Uterus (tissue), 4 donors: ENCODE results near the gene CDKN1B. TPM values are rescaled to one million over a fixed set of nuclear protein-coding genes. Genes with fewer than 3 reads are reported as not detected.

ENCODE experiments used
- DNase-seq, 2 donors: peaks; one replicate each; pipeline ENCODE4 v3.0.0-alpha.2; 2019 to 2020
- H3K27ac ChIP-seq, 2 donors: fragments of 200-600 bp; sonication (generic); 1 replicate in 1 of 2; 2 replicates in 1 of 2; pipeline ENCODE4 v1.5.1; 2016 to 2018
- H3K27me3 ChIP-seq, 2 donors: fragments of 200-600 bp; sonication (generic); one replicate each; pipeline ENCODE4 v1.5.1; 2018 to 2019; ENCODE audit warnings: control low read depth in 1 of 2
- H3K36me3 ChIP-seq, 2 donors: fragments of 200-600 bp; sonication (generic); one replicate each; pipeline ENCODE4 v1.5.1; 2019; ENCODE audit warnings: control low read depth in 1 of 2
- H3K4me1 ChIP-seq, 2 donors: fragments of 200-600 bp; sonication (generic); one replicate each; pipeline ENCODE4 v1.5.1; 2018 to 2019; ENCODE audit warnings: control low read depth in 1 of 2
- H3K4me3 ChIP-seq, 2 donors: fragments of 200-600 bp; sonication (generic); 1 replicate in 1 of 2; 2 replicates in 1 of 2; pipeline ENCODE4 v1.5.1; 2018 to 2019; ENCODE audit warnings: mild to moderate bottlenecking in 1 of 2
- H3K9me3 ChIP-seq, 2 donors: fragments of 200-600 bp; sonication (generic); one replicate each; pipeline ENCODE4 v1.5.1; 2019; ENCODE audit warnings: control low read depth in 1 of 2
- POLR2A ChIP-seq, 2 donors: fragments of 450-650 bp; IDR thresholded peaks; one replicate each; pipeline ENCODE4 v1.6.1; 2016; ENCODE audit warnings: antibody characterized with exemption in 2 of 2, mild to moderate bottlenecking in 1 of 2, moderate library complexity in 1 of 2
- intact Hi-C: fragments of 100-400 bp; cut with DNase I; formaldehyde crosslinking; loops from one replicate; pipeline ENCODE4 v1.15.1; 2023; ENCODE audit warnings: low total_unique reads
- total RNA-seq, 4 donors: library from RNA; depleted of rRNA in 3 of 4; stranded (reverse); fragments of >200 nt in 3 of 4; gene quantifications; one replicate each; pipeline versions ENCODE4 v1.1.0 to v1.2.4, GENCODE V29; 2014 to 2023
- TF ChIP-seq, protein P1 (sequence below), 4 experiments: fragments of 200-600 bp in 2 of 4; fragments of 450-650 bp in 2 of 4; sonication (generic) in 2 of 4; IDR thresholded peaks; one replicate each; pipeline ENCODE4 v1.5.1; 2016 to 2019; ENCODE audit warnings: antibody characterized with exemption in 4 of 4, mild to moderate bottlenecking in 2 of 4, moderate library complexity in 1 of 4
- donor health status: DM: yes; HTN: yes; CAD: no.

CDKN1B gene
- total RNA-seq, 4 donors from 2014 or later = 40.7 to 104 (median 86.0) TPM

DNA sequence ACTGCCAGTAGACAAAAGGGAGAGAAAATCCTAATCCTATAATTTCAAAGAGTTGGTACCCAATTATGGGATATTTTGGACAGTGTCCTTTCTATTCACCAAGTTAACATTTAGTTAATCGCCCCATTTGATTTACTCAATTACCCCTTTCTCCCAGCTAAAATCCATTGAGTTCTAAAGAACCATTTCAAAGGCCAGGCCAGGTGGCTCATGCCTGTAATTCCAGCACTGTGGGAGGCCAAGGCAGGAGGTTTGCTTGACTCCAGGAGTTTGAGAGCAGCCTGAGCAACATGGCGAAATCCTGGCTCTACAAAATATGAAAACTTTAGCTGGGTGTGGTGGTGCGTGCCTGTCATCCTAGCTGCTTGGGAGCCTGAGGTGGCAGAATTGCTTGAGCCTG is 15.7 kb upstream of the CDKN1B start:
- Histone ChIP-seq H3K27me3 (no peaks in the 10 kb centered on the region), H3K36me3 (no peaks in the 10 kb centered on the region), H3K4me1 (no peaks in the 10 kb centered on the region), H3K27ac (no peak overlapping the region), H3K9me3 (no peaks in the 10 kb centered on the region), H3K4me3 (no peak overlapping the region)
- DNase-seq = no peak
- intact Hi-C loops = loop anchor here (5.0 kb wide), 1 partner anchor 324 kb away; no protein-coding TSS in a partner anchor
- TF ChIP-seq, protein P1, sequence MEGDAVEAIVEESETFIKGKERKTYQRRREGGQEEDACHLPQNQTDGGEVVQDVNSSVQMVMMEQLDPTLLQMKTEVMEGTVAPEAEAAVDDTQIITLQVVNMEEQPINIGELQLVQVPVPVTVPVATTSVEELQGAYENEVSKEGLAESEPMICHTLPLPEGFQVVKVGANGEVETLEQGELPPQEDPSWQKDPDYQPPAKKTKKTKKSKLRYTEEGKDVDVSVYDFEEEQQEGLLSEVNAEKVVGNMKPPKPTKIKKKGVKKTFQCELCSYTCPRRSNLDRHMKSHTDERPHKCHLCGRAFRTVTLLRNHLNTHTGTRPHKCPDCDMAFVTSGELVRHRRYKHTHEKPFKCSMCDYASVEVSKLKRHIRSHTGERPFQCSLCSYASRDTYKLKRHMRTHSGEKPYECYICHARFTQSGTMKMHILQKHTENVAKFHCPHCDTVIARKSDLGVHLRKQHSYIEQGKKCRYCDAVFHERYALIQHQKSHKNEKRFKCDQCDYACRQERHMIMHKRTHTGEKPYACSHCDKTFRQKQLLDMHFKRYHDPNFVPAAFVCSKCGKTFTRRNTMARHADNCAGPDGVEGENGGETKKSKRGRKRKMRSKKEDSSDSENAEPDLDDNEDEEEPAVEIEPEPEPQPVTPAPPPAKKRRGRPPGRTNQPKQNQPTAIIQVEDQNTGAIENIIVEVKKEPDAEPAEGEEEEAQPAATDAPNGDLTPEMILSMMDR (IDR thresholded peaks at IDR 0.05) = no peak
- TF ChIP-seq POLR2A (IDR thresholded peaks at IDR 0.05) = no peak

DNA sequence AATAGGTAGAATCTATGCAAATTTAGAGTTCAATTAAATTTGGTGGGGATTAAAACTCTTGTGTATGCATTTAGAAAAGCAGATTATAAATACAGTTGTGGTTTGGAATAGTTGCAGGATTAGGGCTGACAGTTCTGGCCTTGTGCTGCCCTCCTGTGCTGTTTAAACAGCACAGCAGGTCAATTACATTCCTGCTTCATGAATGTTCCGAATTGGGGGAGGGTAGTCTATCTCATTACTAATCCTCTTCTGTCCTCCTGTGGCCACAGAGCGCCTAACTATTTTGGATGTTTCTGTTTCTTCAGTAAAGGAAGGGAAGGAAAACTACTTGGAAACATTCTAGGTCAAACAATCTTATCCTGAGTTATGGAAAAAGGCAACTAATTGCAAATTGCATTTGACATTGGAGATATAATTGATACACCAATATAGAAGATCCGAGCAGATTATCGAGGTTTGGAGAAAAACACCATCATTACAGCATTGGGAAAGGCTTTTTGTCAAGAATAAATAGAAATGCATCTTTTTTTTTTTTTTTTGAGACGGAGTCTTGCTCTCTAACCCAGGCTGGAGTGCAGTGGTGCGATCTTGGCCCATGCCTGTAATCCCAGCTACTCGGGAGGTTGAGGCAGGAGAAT is 12.5 kb upstream of the CDKN1B start:
- Histone ChIP-seq H3K36me3 (no peaks in the 10 kb centered on the region), H3K9me3 (no peaks in the 10 kb centered on the region), H3K27ac (peak overlapping the region; percentile 28 to 46), H3K4me1 (no peaks in the 10 kb centered on the region), H3K27me3 (no peaks in the 10 kb centered on the region), H3K4me3 (no peak overlapping the region)
- DNase-seq = peak; percentile 56 to 81
- TF ChIP-seq POLR2A (IDR thresholded peaks at IDR 0.05) = no peak
- TF ChIP-seq, protein P1 (IDR thresholded peaks at IDR 0.05) = peak; percentile 92 to 99 (median 98)
- intact Hi-C loops = loop anchor here (5.0 kb wide), 1 partner anchor 327 kb away; no protein-coding TSS in a partner anchor

DNA sequence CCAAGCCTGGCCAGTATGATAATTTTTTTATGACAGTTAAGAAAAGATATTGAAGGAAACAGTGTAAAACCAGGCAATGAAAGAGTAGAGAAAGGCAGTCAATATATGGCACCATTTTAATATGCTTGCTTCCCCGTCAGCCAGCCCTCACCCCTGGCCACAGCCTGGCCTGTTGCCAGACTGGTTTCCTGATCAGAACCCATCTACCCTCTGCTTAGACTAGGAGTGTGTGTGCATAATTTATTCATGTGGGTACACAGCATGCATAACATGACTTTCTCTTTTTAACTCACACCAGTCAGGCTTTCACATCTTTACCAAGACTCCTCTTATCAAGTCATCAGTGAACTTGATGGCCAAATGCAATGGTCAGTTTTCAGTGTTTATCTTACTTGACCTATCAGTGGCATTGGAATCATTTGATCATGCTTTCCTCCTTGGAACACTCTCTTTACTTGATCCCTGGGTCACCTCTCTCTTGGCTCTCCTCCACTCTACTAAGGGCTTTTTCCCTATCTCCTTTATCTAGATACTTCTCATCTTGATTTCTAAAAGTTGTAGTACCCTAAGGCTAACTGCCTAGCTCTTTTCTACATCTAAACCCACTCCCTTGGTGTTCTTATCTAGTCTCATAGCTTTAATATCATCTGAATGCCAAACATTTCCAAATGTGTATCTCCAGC is 11.2 kb upstream of the CDKN1B start:
- intact Hi-C loops = no loop called here
- no peaks in the 10 kb centered on the region for H3K36me3 ChIP-seq
- no peaks in the 10 kb centered on the region for H3K27me3 ChIP-seq
- no peak overlapping the region for H3K27ac ChIP-seq
- DNase-seq = no peak
- no peak overlapping the region for H3K4me3 ChIP-seq
- H3K9me3 ChIP-seq = no peaks in the 10 kb centered on the region
- H3K4me1 ChIP-seq = no peaks in the 10 kb centered on the region
- no peak for TF ChIP-seq POLR2A (IDR thresholded peaks at IDR 0.05)
- TF ChIP-seq, protein P1 (IDR thresholded peaks at IDR 0.05) = no peak

DNA sequence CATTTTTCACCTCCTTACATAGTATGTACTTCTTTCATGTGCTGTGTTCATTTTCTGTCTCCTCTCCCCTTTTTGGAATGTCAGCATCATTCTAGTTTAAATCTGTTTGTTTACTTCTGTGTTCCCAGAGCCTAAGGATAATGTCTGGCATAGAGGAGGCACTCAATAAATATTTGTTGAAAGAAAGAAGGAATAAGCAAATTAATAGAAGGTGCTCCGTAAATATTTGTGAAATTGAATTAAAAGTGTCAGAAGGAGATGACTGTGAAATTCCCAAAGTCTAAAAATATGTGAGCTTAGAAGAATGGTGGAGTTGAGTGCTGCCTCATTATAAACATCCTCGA is 3.3 kb upstream of the CDKN1B start:
- DNase-seq = no peak
- Histone ChIP-seq H3K27ac (peak overlapping the region; percentile 100), H3K9me3 (no peaks in the 10 kb centered on the region), H3K27me3 (no peaks in the 10 kb centered on the region), H3K36me3 (no peaks in the 10 kb centered on the region), H3K4me3 (peak overlapping the region; percentile 13 to 16), H3K4me1 (no peaks in the 10 kb centered on the region)
- TF ChIP-seq, protein P1 (IDR thresholded peaks at IDR 0.05) = no peak
- TF ChIP-seq POLR2A (IDR thresholded peaks at IDR 0.05) = no peak
- intact Hi-C loops = no loop called here

DNA sequence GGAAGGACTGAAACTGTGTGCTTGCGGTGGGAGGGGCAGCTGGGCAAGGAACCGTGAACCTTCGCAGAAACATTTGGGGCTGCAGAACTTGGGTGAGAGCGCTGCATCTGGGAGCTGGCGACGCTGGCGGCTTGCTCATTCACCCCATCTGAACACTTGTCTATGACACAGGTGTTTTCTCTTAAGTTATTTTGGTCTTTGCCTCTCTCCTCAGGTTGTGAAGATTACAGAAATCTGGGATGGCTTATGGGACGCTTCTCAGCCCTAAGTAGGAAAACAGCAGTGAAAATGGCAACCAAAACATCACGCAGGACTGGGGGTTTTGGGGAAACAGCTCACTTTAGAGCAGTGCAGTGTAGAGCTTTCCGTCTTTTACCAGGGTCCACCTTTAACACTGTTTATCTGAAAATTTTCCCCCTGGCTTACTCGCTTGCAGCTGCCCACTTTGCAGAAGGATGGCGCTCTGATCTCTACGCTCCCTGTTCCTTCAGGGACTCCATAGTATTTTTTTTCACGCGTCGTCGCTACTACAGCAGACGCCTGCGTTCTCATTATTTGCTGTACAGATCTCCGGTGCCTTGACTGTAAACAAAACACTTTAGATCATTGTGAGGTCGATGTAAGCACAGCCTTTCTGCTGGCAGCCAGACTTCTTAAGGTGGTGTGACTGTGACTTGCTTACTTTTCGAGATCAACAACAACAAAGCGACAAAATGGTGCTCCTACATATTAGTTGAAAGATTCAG is 2.7 kb upstream of the CDKN1B start:
- Histone ChIP-seq H3K36me3 (no peaks in the 10 kb centered on the region), H3K9me3 (no peaks in the 10 kb centered on the region), H3K4me1 (no peaks in the 10 kb centered on the region), H3K4me3 (peak overlapping the region; percentile 13 to 16), H3K27ac (peak overlapping the region; percentile 100), H3K27me3 (no peaks in the 10 kb centered on the region)
- intact Hi-C loops = no loop called here
- peak; percentile 59 to 79 for TF ChIP-seq POLR2A (IDR thresholded peaks at IDR 0.05)
- TF ChIP-seq, protein P1 (IDR thresholded peaks at IDR 0.05) = peak; percentile 5 to 41 (median 39)
- peak in 1 of 2 donors; percentile 65 for DNase-seq
